Erythroblast (primary cell): ENCODE data around the gene PRXL2C.

ENCODE experiments used
- GATA1 ChIP-seq: IDR thresholded peaks from 2 replicates; pipeline ENCODE4 v1.6.1; 2011; ENCODE audit warnings: low read depth, mild to moderate bottlenecking, control low read depth, low read length, moderate library complexity
- POLR2A ChIP-seq: IDR thresholded peaks from 2 replicates; pipeline ENCODE4 v1.6.1; 2011; ENCODE audit warnings: mild to moderate bottlenecking, low read length

- TF ChIP-seq POLR2A = no peak
- TF ChIP-seq GATA1 = no peak
Observed at GRCh38 chr9:96609732-96610131, 45.4 kb downstream of the PRXL2C start.
